MCF 10A (cell line): ENCODE data around the gene ID2. TPM values are rescaled to one million over a fixed set of nuclear protein-coding genes. Genes with fewer than 3 reads are reported as not detected.

Source experiments
- BruUV-seq: library from RNA; stranded (reverse); fragments of 400-500 nt; replicated peaks from 2 replicates; lab custom pipeline; 2021; lab: Mats Ljungman, UMichigan
- CTCF ChIA-PET: fragments of 300-600 bp; sonication (Branson Sonifier 250); formaldehyde crosslinking; extraction: SDS; loops from one replicate; lab custom pipeline; 2021; ENCODE audit warnings: antibody characterized with exemption, inconsistent platforms; lab: Yijun Ruan, JAX
- POLR2A ChIA-PET: fragments of 300-600, 350-650 bp; sonication (Branson Sonifier 250); formaldehyde crosslinking; extraction: SDS; loops from one replicate; lab custom pipeline; 2020; ENCODE audit warnings: antibody characterized with exemption, inconsistent platforms; lab: Yijun Ruan, JAX
- DNase-seq: peaks from one replicate; pipeline ENCODE4 v3.0.0-alpha.2; 2018; ENCODE audit not compliant: unreplicated experiment
- H3K27ac Mint-ChIP-seq: one replicate; pipeline ENCODE4 v1.8.0; 2022; ENCODE audit warnings: mild to moderate bottlenecking, low read depth, mixed read lengths; ENCODE audit not compliant: unreplicated experiment
- H3K27me3 Mint-ChIP-seq: one replicate; pipeline ENCODE4 v1.8.0; 2022; ENCODE audit warnings: mixed read lengths; ENCODE audit not compliant: insufficient read depth, unreplicated experiment
- H3K36me3 Mint-ChIP-seq: one replicate; pipeline ENCODE4 v1.8.0; 2022; ENCODE audit warnings: mild to moderate bottlenecking, moderate library complexity, mixed read lengths; ENCODE audit not compliant: insufficient read depth, unreplicated experiment
- H3K4me1 Mint-ChIP-seq: one replicate; pipeline ENCODE4 v1.8.0; 2022; ENCODE audit warnings: mixed read lengths; ENCODE audit not compliant: insufficient read depth, unreplicated experiment
- H3K4me3 Mint-ChIP-seq: one replicate; pipeline ENCODE4 v1.8.0; 2022; ENCODE audit warnings: mild to moderate bottlenecking, moderate library complexity, mixed read lengths; ENCODE audit not compliant: unreplicated experiment
- H3K9me3 Mint-ChIP-seq: one replicate; pipeline ENCODE4 v1.8.0; 2022; ENCODE audit warnings: mixed read lengths; ENCODE audit not compliant: unreplicated experiment
- CTCF ChIP-seq: fragments of 200-600 bp; IDR thresholded peaks from one replicate; pipeline ENCODE4 v1.8.0; 2022; ENCODE audit warnings: antibody characterized with exemption, mild to moderate bottlenecking; ENCODE audit not compliant: unreplicated experiment
- intact Hi-C: fragments of 100-400 bp; cut with micrococcal nuclease; formaldehyde crosslinking; loops from 2 replicates; pipeline ENCODE4 v1.14.1; 2022
- total RNA-seq: library from RNA; stranded (reverse); gene quantifications from 2 replicates; pipeline ENCODE4 v1.2.3, GENCODE V29; 2022

Gene ID2
- total RNA-seq, 1 experiment from 2014 or later: 2.0 TPM

GRCh38 chr2:8719528-8719927, 37.7 kb downstream of the ID2 start:
- BruUV-seq: no TSS peak
- TF ChIP-seq CTCF: no peak

GRCh38 chr2:8720741-8721140, 38.9 kb downstream of the ID2 start:
- no peak for TF ChIP-seq CTCF
- Mint-ChIP-seq H3K4me1 (no peaks in the 10 kb centered on the region), H3K9me3 (no peaks in the 10 kb centered on the region)

More at GRCh38 chr2:8719528-8719927, 37.7 kb downstream of the ID2 start:
- Mint-ChIP-seq H3K27ac (no peak overlapping the region), H3K9me3 (no peaks in the 10 kb centered on the region), H3K4me1 (no peaks in the 10 kb centered on the region), H3K4me3 (no peak overlapping the region), H3K27me3 (no peaks in the 10 kb centered on the region), H3K36me3 (no peaks in the 10 kb centered on the region)
- intact Hi-C loops: no loop called here
- ChIA-PET POLR2A (no interaction called here), CTCF (no interaction called here)
- DNase-seq: no peak

GRCh38 chr2:8721410-8721809, 39.6 kb downstream of the ID2 start:
- H3K4me1 Mint-ChIP-seq: no peaks in the 10 kb centered on the region
- no TSS peak for BruUV-seq
- no peak overlapping the region for H3K27ac Mint-ChIP-seq
- POLR2A ChIA-PET: no interaction called here
- no peak for TF ChIP-seq CTCF
- no peak overlapping the region for H3K4me3 Mint-ChIP-seq
- intact Hi-C loops: no loop called here
- H3K36me3 Mint-ChIP-seq: no peaks in the 10 kb centered on the region
- H3K9me3 Mint-ChIP-seq: no peaks in the 10 kb centered on the region
- no peak for DNase-seq
- CTCF ChIA-PET: interaction anchor here (1.0 kb wide), 1 partner anchor 1518 kb away, joined by 3 read pairs; no protein-coding TSS in a partner anchor
- no peaks in the 10 kb centered on the region for H3K27me3 Mint-ChIP-seq

More at GRCh38 chr2:8720741-8721140, 38.9 kb downstream of the ID2 start:
- CTCF ChIA-PET: interaction anchor here (1.0 kb wide), 1 partner anchor 1517 kb away, joined by 3 read pairs; no protein-coding TSS in a partner anchor
- no peak overlapping the region for H3K27ac Mint-ChIP-seq
- DNase-seq: no peak
- H3K27me3 Mint-ChIP-seq: no peaks in the 10 kb centered on the region
- no peaks in the 10 kb centered on the region for H3K36me3 Mint-ChIP-seq
- no peak overlapping the region for H3K4me3 Mint-ChIP-seq
- POLR2A ChIA-PET: no interaction called here
- BruUV-seq: no TSS peak
- intact Hi-C loops: no loop called here

- ChIA-PET CTCF (interaction anchor here (0.8 kb wide), 1 partner anchor 13 kb away, joined by 3 read pairs; no protein-coding TSS in a partner anchor), POLR2A (interaction anchor here (1.0 kb wide), 1 partner anchor 14 kb away, joined by 3 read pairs; no protein-coding TSS in a partner anchor)
- BruUV-seq: no TSS peak
- Mint-ChIP-seq H3K4me3 (no peak overlapping the region), H3K9me3 (no peaks in the 10 kb centered on the region), H3K27ac (no peak overlapping the region), H3K4me1 (no peaks in the 10 kb centered on the region), H3K36me3 (peaks cover 4% of the 10 kb centered on the region), H3K27me3 (no peaks in the 10 kb centered on the region)
- no peak for TF ChIP-seq CTCF
- DNase-seq: no peak
- intact Hi-C loops: no loop called here
Measured at GRCh38 chr2:8722986-8723385, 41.1 kb downstream of the ID2 start.
